ENCODE data around the gene HAPLN1.
"Not testable (repeated sequence)": the region's sequence is repeated elsewhere in the genome, so short reads cannot be mapped to it uniquely, and the experiment has no call there.

GRCh38 chr5:83735058-83735457, 14.4 kb upstream of the HAPLN1 start:
- TF ChIP-seq CTCF (IDR thresholded peaks at IDR 0.05); POLR2AphosphoS5 (IDR thresholded peaks at IDR 0.05; ENCODE audit: insufficient read depth in 1 of 2, low read depth in 1 of 2): not testable (repeated sequence)

All from vagina (tissue), 2 donors.